ENCODE measurements around the gene CMSS1.

DNA sequence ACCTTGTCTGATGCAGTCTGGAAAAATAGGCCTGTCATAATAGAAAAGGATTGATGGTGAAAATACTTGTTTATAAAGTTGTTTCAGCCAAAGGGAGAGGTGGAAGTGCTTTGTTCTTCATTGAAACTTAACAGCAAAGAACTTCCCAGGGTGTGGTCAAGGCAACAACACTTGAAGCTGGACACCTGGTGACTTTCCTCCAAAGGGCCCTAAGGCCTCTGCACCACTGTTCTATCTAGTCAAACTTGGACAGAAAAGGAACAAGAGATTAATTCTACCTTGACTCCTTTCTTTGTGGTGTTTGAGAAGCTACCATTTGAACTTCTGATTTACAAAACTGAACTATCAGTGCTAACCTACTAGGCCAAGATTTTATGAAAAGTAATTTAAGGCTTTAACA, 102.0 kb downstream of the CMSS1 start:
- TF ChIP-seq, protein P1, sequence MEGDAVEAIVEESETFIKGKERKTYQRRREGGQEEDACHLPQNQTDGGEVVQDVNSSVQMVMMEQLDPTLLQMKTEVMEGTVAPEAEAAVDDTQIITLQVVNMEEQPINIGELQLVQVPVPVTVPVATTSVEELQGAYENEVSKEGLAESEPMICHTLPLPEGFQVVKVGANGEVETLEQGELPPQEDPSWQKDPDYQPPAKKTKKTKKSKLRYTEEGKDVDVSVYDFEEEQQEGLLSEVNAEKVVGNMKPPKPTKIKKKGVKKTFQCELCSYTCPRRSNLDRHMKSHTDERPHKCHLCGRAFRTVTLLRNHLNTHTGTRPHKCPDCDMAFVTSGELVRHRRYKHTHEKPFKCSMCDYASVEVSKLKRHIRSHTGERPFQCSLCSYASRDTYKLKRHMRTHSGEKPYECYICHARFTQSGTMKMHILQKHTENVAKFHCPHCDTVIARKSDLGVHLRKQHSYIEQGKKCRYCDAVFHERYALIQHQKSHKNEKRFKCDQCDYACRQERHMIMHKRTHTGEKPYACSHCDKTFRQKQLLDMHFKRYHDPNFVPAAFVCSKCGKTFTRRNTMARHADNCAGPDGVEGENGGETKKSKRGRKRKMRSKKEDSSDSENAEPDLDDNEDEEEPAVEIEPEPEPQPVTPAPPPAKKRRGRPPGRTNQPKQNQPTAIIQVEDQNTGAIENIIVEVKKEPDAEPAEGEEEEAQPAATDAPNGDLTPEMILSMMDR (IDR thresholded peaks at IDR 0.05): no peak
- TF ChIP-seq POLR2A (IDR thresholded peaks at IDR 0.05; ENCODE audit: low read depth) (no peak), EP300 (IDR thresholded peaks at IDR 0.05) (no peak), POLR2AphosphoS5 (IDR thresholded peaks at IDR 0.05) (no peak)

All from esophagus muscularis mucosa (tissue), 4 donors.